ENCODE measurements around the gene TAAR9. TPM values are rescaled to one million over a fixed set of nuclear protein-coding genes. Genes with fewer than 3 reads are reported as not detected.
A peak's percentile ranks its signal among the peaks of the same experiment; 100 is the strongest.

Gene TAAR9
- total RNA-seq, 4 donors from 2014 or later = not detected

DNA sequence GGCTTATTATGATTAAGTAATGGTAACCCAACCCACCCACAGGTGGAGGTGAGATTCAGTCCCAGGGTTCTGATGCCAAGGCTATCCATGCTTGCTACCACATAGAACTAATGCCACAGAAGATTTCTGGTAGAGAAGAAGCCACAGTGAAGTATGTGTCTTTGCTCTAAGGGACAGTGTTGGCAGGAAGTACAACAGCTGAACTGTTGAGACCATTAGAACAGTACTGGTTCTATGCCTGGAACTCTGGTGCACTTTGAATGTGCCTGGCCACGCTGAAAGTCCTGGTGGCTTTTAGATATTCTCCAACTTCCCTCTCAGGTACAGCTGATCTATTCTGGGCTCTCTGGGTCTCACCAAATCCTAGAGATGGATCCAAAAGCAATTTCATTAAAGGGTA, 32.9 kb upstream of the TAAR9 start:
- TF ChIP-seq, protein P1, sequence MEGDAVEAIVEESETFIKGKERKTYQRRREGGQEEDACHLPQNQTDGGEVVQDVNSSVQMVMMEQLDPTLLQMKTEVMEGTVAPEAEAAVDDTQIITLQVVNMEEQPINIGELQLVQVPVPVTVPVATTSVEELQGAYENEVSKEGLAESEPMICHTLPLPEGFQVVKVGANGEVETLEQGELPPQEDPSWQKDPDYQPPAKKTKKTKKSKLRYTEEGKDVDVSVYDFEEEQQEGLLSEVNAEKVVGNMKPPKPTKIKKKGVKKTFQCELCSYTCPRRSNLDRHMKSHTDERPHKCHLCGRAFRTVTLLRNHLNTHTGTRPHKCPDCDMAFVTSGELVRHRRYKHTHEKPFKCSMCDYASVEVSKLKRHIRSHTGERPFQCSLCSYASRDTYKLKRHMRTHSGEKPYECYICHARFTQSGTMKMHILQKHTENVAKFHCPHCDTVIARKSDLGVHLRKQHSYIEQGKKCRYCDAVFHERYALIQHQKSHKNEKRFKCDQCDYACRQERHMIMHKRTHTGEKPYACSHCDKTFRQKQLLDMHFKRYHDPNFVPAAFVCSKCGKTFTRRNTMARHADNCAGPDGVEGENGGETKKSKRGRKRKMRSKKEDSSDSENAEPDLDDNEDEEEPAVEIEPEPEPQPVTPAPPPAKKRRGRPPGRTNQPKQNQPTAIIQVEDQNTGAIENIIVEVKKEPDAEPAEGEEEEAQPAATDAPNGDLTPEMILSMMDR (IDR thresholded peaks at IDR 0.05) = no peak
- TF ChIP-seq POLR2AphosphoS5 (IDR thresholded peaks at IDR 0.05) = no peak
- TF ChIP-seq POLR2A (IDR thresholded peaks at IDR 0.05) = no peak
- no peak for TF ChIP-seq EP300 (IDR thresholded peaks at IDR 0.05; ENCODE audit: low read depth)
- in situ Hi-C loops (cut with MboI; ENCODE audit: low pct_ligation_motif_present in 1 of 4, low pct_unique_long_range_greater_than_20kb in 1 of 4, low sequenced_read_pairs in 3 of 4) = no loop called here
- no peak overlapping the region for H3K27ac ChIP-seq

DNA sequence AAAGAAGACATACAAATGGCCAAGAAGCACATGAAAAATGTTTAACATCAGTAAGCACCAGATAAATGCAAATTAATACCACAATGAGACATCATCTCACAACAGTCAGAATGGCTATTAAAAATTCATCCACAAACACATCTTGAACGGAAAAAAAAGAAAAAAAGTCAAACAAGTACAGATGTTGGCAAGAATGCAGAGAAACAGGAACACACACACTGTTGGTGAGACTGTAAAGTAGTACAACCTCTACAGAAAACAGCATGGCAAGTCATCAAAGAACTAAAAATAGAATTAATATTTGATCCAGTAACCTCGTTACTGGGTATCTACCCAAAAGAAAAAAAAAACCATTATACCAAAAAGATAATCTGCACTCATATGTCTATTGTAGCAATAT, 31.6 kb upstream of the TAAR9 start:
- no peaks in the 10 kb centered on the region for H3K9me3 ChIP-seq
- H3K27me3 ChIP-seq = no peaks in the 10 kb centered on the region
- TF ChIP-seq, protein P1 (IDR thresholded peaks at IDR 0.05) = no peak
- TF ChIP-seq POLR2A (IDR thresholded peaks at IDR 0.05) = no peak
- no peak for TF ChIP-seq POLR2AphosphoS5 (IDR thresholded peaks at IDR 0.05)
- TF ChIP-seq EP300 (IDR thresholded peaks at IDR 0.05; ENCODE audit: low read depth) = no peak
- no peak for DNase-seq
- peaks cover 0 to 17% (median 3%) of the 10 kb centered on the region in 4 donors for H3K36me3 ChIP-seq
- 53 to 63% methylated on average over 2 of the region's 2 CpGs for WGBS, 2 donors (ENCODE audit: low coverage in 1 of 2)
- in situ Hi-C loops (cut with MboI; ENCODE audit: low pct_ligation_motif_present in 1 of 4, low pct_unique_long_range_greater_than_20kb in 1 of 4, low sequenced_read_pairs in 3 of 4) (no loop called here), intact Hi-C loops (cut with DNase I; ENCODE audit: low total_unique reads) (no loop called here)
- H3K27ac ChIP-seq = no peak overlapping the region
- H3K4me1 ChIP-seq = peaks cover 13 to 47% (median 25%) of the 10 kb centered on the region in 4 donors
- no peak overlapping the region for H3K4me3 ChIP-seq

More for the DNA sequence above, 32.9 kb upstream of the TAAR9 start:
- Histone ChIP-seq H3K27me3 (no peaks in the 10 kb centered on the region), H3K4me1 (peaks cover 4 to 38% (median 14%) of the 10 kb centered on the region in 4 donors), H3K9me3 (no peaks in the 10 kb centered on the region), H3K4me3 (no peak overlapping the region), H3K36me3 (peaks cover 0 to 17% (median 3%) of the 10 kb centered on the region in 4 donors)
- no peak for DNase-seq
- 78% methylated on average over 1 of the region's 1 CpG; no CpG with 5 or more reads in 1 of the 2 donors for WGBS, 2 donors (ENCODE audit: low coverage in 1 of 2)
- intact Hi-C loops (cut with DNase I; ENCODE audit: low total_unique reads) = no loop called here

DNA sequence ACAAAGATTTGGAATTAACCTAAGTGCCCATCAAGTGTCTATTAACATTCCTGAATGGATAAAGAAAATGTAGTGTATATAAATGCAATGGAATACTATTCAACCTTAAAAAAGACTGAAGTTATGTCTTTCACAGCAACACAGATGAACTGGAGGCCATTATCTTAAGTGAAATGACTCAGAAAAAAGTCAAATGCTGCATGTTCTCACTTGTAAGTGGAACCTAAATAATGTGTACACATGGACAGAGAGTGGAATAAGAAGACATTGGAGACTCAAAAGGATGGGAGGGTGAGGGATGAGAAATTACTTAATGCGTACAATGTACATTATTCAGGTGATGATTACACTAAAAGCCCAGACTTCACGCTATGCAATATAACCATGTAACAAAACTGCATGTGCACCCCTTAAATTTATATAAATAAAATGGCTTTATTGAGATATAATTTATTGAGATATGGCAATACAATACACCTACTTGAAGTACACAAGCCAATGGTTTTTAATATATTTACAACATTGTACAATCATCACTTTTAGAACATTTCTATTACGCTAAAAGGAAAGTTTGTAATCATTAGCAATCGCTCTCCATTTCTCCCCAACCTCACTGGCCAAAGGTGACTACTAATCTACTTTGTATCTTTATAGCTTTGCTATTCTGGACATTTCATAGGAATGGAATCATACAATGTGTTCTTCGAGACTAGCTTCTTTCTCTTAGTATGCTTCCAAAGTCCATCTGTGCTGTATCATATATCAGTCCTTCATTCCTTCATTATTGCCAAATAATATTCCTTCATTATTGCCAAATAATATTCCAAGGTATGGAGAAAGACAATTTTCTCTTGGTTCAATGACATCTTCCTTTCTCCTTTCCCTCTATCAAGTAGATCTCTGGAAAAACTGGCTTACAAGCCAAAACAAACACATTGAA, 30.9 kb upstream of the TAAR9 start:
- 97 to 98% methylated on average over 5 of the region's 5 CpGs for WGBS, 2 donors (ENCODE audit: low coverage in 1 of 2)
- no peak overlapping the region for H3K27ac ChIP-seq
- no peaks in the 10 kb centered on the region for H3K27me3 ChIP-seq
- H3K36me3 ChIP-seq = peaks cover 0 to 10% (median 0%) of the 10 kb centered on the region in 4 donors
- no peak for DNase-seq
- TF ChIP-seq, protein P1 (IDR thresholded peaks at IDR 0.05) = no peak
- TF ChIP-seq POLR2AphosphoS5 (IDR thresholded peaks at IDR 0.05) = no peak
- no peak for TF ChIP-seq EP300 (IDR thresholded peaks at IDR 0.05; ENCODE audit: low read depth)
- no peak for TF ChIP-seq POLR2A (IDR thresholded peaks at IDR 0.05)
- H3K4me1 ChIP-seq = peaks cover 18 to 54% (median 28%) of the 10 kb centered on the region in 4 donors
- H3K4me3 ChIP-seq = no peak overlapping the region
- no peaks in the 10 kb centered on the region for H3K9me3 ChIP-seq
- in situ Hi-C loops (cut with MboI; ENCODE audit: low pct_ligation_motif_present in 1 of 4, low pct_unique_long_range_greater_than_20kb in 1 of 4, low sequenced_read_pairs in 3 of 4) (no loop called here), intact Hi-C loops (cut with DNase I; ENCODE audit: low total_unique reads) (no loop called here)

DNA sequence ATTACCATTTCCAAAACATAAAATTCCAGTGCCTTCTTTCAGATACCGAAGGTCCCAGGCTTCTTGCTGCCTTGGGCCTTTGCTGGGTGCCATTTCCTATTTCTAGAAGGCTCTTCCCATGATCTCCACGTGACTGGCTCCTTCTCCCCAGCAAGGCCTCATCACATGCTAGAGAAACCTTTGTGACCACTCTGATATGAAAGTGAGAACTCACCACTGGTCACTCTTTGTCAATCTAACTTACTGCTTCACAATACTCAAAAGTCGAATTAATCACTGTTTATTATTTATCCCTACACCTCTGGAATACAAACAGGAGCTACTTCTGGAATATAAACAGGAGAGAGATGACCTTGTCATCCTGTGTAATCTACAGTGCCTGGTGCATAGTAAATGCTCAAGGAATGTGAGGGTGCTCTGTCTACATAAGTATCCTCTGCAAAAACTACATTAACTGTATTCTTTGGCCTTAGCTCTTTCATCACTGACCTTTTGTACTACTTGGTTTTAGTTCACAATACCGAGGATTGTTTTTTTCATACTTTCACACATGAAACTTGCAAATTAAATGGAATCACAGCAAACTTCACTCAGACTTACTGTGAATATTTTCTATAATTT, 26.8 kb upstream of the TAAR9 start:
- H3K27ac ChIP-seq = peak overlapping the region; percentile 90 to 91 (median 90)
- H3K4me3 ChIP-seq = peak overlapping the region in 3 of 4 donors; percentile 63 to 97 (median 66)
- in situ Hi-C loops (cut with MboI; ENCODE audit: low pct_ligation_motif_present in 1 of 4, low pct_unique_long_range_greater_than_20kb in 1 of 4, low sequenced_read_pairs in 3 of 4) = no loop called here
- WGBS, 2 donors (ENCODE audit: low coverage in 1 of 2) = 35 to 39% methylated on average over 2 to 4 of the region's 4 CpGs
- no peaks in the 10 kb centered on the region for H3K9me3 ChIP-seq
- TF ChIP-seq POLR2AphosphoS5 (IDR thresholded peaks at IDR 0.05) (no peak), POLR2A (IDR thresholded peaks at IDR 0.05) (no peak), EP300 (IDR thresholded peaks at IDR 0.05; ENCODE audit: low read depth) (no peak)
- TF ChIP-seq, protein P1 (IDR thresholded peaks at IDR 0.05) = no peak
- intact Hi-C loops (cut with DNase I; ENCODE audit: low total_unique reads) = no loop called here
- peaks cover 11 to 50% (median 18%) of the 10 kb centered on the region in 4 donors for H3K4me1 ChIP-seq
- H3K36me3 ChIP-seq = no peaks in the 10 kb centered on the region
- H3K27me3 ChIP-seq = no peaks in the 10 kb centered on the region
- DNase-seq = peak; percentile 16

All from transverse colon (tissue), 4 donors.